ENCODE data around the gene RFLNA.

The RFLNA gene

GRCh38 chr12:124294780-124295341 is at the start of gene RFLNA:
Gene RFLNA (plus strand): TSS chr12:124295093. CDS start chr12:124295430, 337 bp downstream.
- in situ Hi-C loops (cut with HindIII; ENCODE audit: low pct_unique_long_range_greater_than_20kb, low sequenced_read_pairs): no loop called here
- no peak for TF ChIP-seq JUND (IDR thresholded peaks at IDR 0.05; ENCODE audit: low read depth)
- DNase-seq (ENCODE audit: low read depth in 1 of 2, low spot score in 1 of 2): no peak

GRCh38 chr12:124247331-124247730 is 47.6 kb upstream of the RFLNA start:
- in situ Hi-C loops (cut with HindIII; ENCODE audit: low pct_unique_long_range_greater_than_20kb, low sequenced_read_pairs): no loop called here
- no peak for DNase-seq (ENCODE audit: low read depth in 1 of 2, low spot score in 1 of 2)
- no peak for TF ChIP-seq JUND (IDR thresholded peaks at IDR 0.05; ENCODE audit: low read depth)

GRCh38 chr12:124248941-124249825 is 45.7 kb upstream of the RFLNA start:
- in situ Hi-C loops (cut with HindIII; ENCODE audit: low pct_unique_long_range_greater_than_20kb, low sequenced_read_pairs): no loop called here
- DNase-seq (ENCODE audit: low read depth in 1 of 2, low spot score in 1 of 2): no peak
- TF ChIP-seq JUND (IDR thresholded peaks at IDR 0.05; ENCODE audit: low read depth): no peak

- no peak for DNase-seq (ENCODE audit: low read depth in 1 of 2, low spot score in 1 of 2)
- in situ Hi-C loops (cut with HindIII; ENCODE audit: low pct_unique_long_range_greater_than_20kb, low sequenced_read_pairs): no loop called here
- TF ChIP-seq JUND (IDR thresholded peaks at IDR 0.05; ENCODE audit: low read depth): no peak
Observed at GRCh38 chr12:124251186-124251585, 43.7 kb upstream of the RFLNA start.

GRCh38 chr12:124252964-124253363 is 41.9 kb upstream of the RFLNA start:
- TF ChIP-seq JUND (IDR thresholded peaks at IDR 0.05; ENCODE audit: low read depth): no peak
- DNase-seq (ENCODE audit: low read depth in 1 of 2, low spot score in 1 of 2): no peak
- in situ Hi-C loops (cut with HindIII; ENCODE audit: low pct_unique_long_range_greater_than_20kb, low sequenced_read_pairs): no loop called here

GRCh38 chr12:124254126-124254525 is 40.8 kb upstream of the RFLNA start:
- TF ChIP-seq JUND (IDR thresholded peaks at IDR 0.05; ENCODE audit: low read depth): no peak
- in situ Hi-C loops (cut with HindIII; ENCODE audit: low pct_unique_long_range_greater_than_20kb, low sequenced_read_pairs): no loop called here

GRCh38 chr12:124259154-124260066 is 35.5 kb upstream of the RFLNA start:
- no peak for TF ChIP-seq JUND (IDR thresholded peaks at IDR 0.05; ENCODE audit: low read depth)
- in situ Hi-C loops (cut with HindIII; ENCODE audit: low pct_unique_long_range_greater_than_20kb, low sequenced_read_pairs): no loop called here
- DNase-seq (ENCODE audit: low read depth in 1 of 2, low spot score in 1 of 2): no peak

More at GRCh38 chr12:124254126-124254525, 40.8 kb upstream of the RFLNA start:
- no peak for DNase-seq (ENCODE audit: low read depth in 1 of 2, low spot score in 1 of 2)

GRCh38 chr12:124261885-124262284 is 33.0 kb upstream of the RFLNA start:
- DNase-seq (ENCODE audit: low read depth in 1 of 2, low spot score in 1 of 2): no peak
- in situ Hi-C loops (cut with HindIII; ENCODE audit: low pct_unique_long_range_greater_than_20kb, low sequenced_read_pairs): no loop called here
- no peak for TF ChIP-seq JUND (IDR thresholded peaks at IDR 0.05; ENCODE audit: low read depth)

GRCh38 chr12:124264089-124264795 is 30.7 kb upstream of the RFLNA start:
- no peak for TF ChIP-seq JUND (IDR thresholded peaks at IDR 0.05; ENCODE audit: low read depth)
- no peak for DNase-seq (ENCODE audit: low read depth in 1 of 2, low spot score in 1 of 2)
- in situ Hi-C loops (cut with HindIII; ENCODE audit: low pct_unique_long_range_greater_than_20kb, low sequenced_read_pairs): no loop called here

- no peak for DNase-seq (ENCODE audit: low read depth in 1 of 2, low spot score in 1 of 2)
- in situ Hi-C loops (cut with HindIII; ENCODE audit: low pct_unique_long_range_greater_than_20kb, low sequenced_read_pairs): no loop called here
- TF ChIP-seq JUND (IDR thresholded peaks at IDR 0.05; ENCODE audit: low read depth): no peak
Observed at GRCh38 chr12:124264879-124265278, 30.0 kb upstream of the RFLNA start.

- DNase-seq (ENCODE audit: low read depth in 1 of 2, low spot score in 1 of 2): no peak
- no peak for TF ChIP-seq JUND (IDR thresholded peaks at IDR 0.05; ENCODE audit: low read depth)
- in situ Hi-C loops (cut with HindIII; ENCODE audit: low pct_unique_long_range_greater_than_20kb, low sequenced_read_pairs): no loop called here
Observed at GRCh38 chr12:124267205-124267778, 27.6 kb upstream of the RFLNA start.

- TF ChIP-seq JUND (IDR thresholded peaks at IDR 0.05; ENCODE audit: low read depth): no peak
- no peak for DNase-seq (ENCODE audit: low read depth in 1 of 2, low spot score in 1 of 2)
- in situ Hi-C loops (cut with HindIII; ENCODE audit: low pct_unique_long_range_greater_than_20kb, low sequenced_read_pairs): no loop called here
Observed at GRCh38 chr12:124270671-124271070, 24.2 kb upstream of the RFLNA start.

Measured in T47D (cell line).